ENCODE data around the gene SMYD3.

The SMYD3 gene

GRCh38 chr1:246462986-246463385 lies 44.1 kb downstream of the SMYD3 start:
- DNase-seq (ENCODE audit: low read depth), result no peak

- no peak for DNase-seq (ENCODE audit: low read depth)
These were observed 46.7 kb downstream of the SMYD3 start for GRCh38 chr1:246460406-246460805.

- DNase-seq (ENCODE audit: low read depth), result no peak
These were observed 47.9 kb downstream of the SMYD3 start for GRCh38 chr1:246459221-246459620.

GRCh38 chr1:246455476-246455875 lies 51.6 kb downstream of the SMYD3 start:
- DNase-seq (ENCODE audit: low read depth), result no peak

GRCh38 chr1:246454655-246455054 lies 52.4 kb downstream of the SMYD3 start:
- DNase-seq (ENCODE audit: low read depth), result no peak

- peak; percentile 2 for DNase-seq (ENCODE audit: low read depth)
These were observed 56.3 kb downstream of the SMYD3 start for GRCh38 chr1:246450611-246451251.

- no peak for DNase-seq (ENCODE audit: low read depth)
These were observed 58.7 kb downstream of the SMYD3 start for GRCh38 chr1:246448373-246448772.

GRCh38 chr1:246447501-246447900 lies 59.6 kb downstream of the SMYD3 start:
- DNase-seq (ENCODE audit: low read depth), result no peak

GRCh38 chr1:246445503-246445902 lies 61.6 kb downstream of the SMYD3 start:
- no peak for DNase-seq (ENCODE audit: low read depth)

GRCh38 chr1:246444617-246445016 lies 62.5 kb downstream of the SMYD3 start:
- DNase-seq (ENCODE audit: low read depth), result no peak

- no peak for DNase-seq (ENCODE audit: low read depth)
These were observed 69.1 kb downstream of the SMYD3 start for GRCh38 chr1:246437961-246438360.

- no peak for DNase-seq (ENCODE audit: low read depth)
These were observed 71.5 kb downstream of the SMYD3 start for GRCh38 chr1:246435421-246436041.

- DNase-seq (ENCODE audit: low read depth), result no peak
These were observed 72.7 kb downstream of the SMYD3 start for GRCh38 chr1:246434335-246434734.

- peak; percentile 32 for DNase-seq (ENCODE audit: low read depth)
These were observed 78.4 kb downstream of the SMYD3 start for GRCh38 chr1:246428542-246429308.

- no peak for DNase-seq (ENCODE audit: low read depth)
These were observed 79.5 kb downstream of the SMYD3 start for GRCh38 chr1:246427611-246428010.

- DNase-seq (ENCODE audit: low read depth), result no peak
These were observed 81.2 kb downstream of the SMYD3 start for GRCh38 chr1:246425895-246426294.

GRCh38 chr1:246425139-246425794 lies 81.8 kb downstream of the SMYD3 start:
- DNase-seq (ENCODE audit: low read depth), result no peak

GRCh38 chr1:246420300-246420699 lies 86.8 kb downstream of the SMYD3 start:
- DNase-seq (ENCODE audit: low read depth), result no peak

GRCh38 chr1:246418565-246419312 lies 88.3 kb downstream of the SMYD3 start:
- DNase-seq (ENCODE audit: low read depth), result no peak

- no peak for DNase-seq (ENCODE audit: low read depth)
These were observed 89.1 kb downstream of the SMYD3 start for GRCh38 chr1:246417813-246418564.

- peak; percentile 22 for DNase-seq (ENCODE audit: low read depth)
These were observed 89.8 kb downstream of the SMYD3 start for GRCh38 chr1:246417152-246417812.
